TTC549 (cell line): ENCODE results near the gene DUOX1.
"Not testable (repeated sequence)": the region's sequence is repeated elsewhere in the genome, so short reads cannot be mapped to it uniquely, and the experiment has no call there.

Source experiments
- FAIRE-seq: peaks from 2 replicates; lab custom pipeline; 2012; peaks lifted over from hg19 to GRCh38; lab: Jason Lieb, UNC

Gene DUOX1

GRCh38 chr15:45121706-45122417 lies 7.9 kb upstream of the DUOX1 start:
- FAIRE-seq = no peak

GRCh38 chr15:45122719-45123118 lies 7.1 kb upstream of the DUOX1 start:
- FAIRE-seq = no peak

GRCh38 chr15:45123397-45123796 lies 6.4 kb upstream of the DUOX1 start:
- FAIRE-seq = no peak

- FAIRE-seq = no peak
These were observed 3.1 kb upstream of the DUOX1 start for GRCh38 chr15:45126535-45127158.

GRCh38 chr15:45128971-45129639 lies 689 bp upstream of the DUOX1 start:
- FAIRE-seq = no peak

- no peak for FAIRE-seq
These were observed 652 bp downstream of the DUOX1 start for GRCh38 chr15:45130291-45131000.

GRCh38 chr15:45131510-45131909 lies 1.7 kb downstream of the DUOX1 start:
- FAIRE-seq = no peak

- FAIRE-seq = no peak
These were observed 3.2 kb downstream of the DUOX1 start for GRCh38 chr15:45132844-45133560.

- FAIRE-seq = no peak
These were observed 3.7 kb downstream of the DUOX1 start for GRCh38 chr15:45133561-45133920.

- no peak for FAIRE-seq
These were observed 4.3 kb downstream of the DUOX1 start for GRCh38 chr15:45134046-45134445.

- FAIRE-seq = no peak
These were observed 5.1 kb downstream of the DUOX1 start for GRCh38 chr15:45134682-45135604.

GRCh38 chr15:45135705-45136377 lies 6.0 kb downstream of the DUOX1 start:
- FAIRE-seq = not testable (repeated sequence)

GRCh38 chr15:45136378-45136764 lies 6.6 kb downstream of the DUOX1 start:
- no peak for FAIRE-seq

GRCh38 chr15:45137703-45138102 lies 7.9 kb downstream of the DUOX1 start:
- FAIRE-seq = no peak

- FAIRE-seq = no peak
These were observed 9.3 kb downstream of the DUOX1 start for GRCh38 chr15:45138814-45139765.

- FAIRE-seq = no peak
These were observed 10.0 kb downstream of the DUOX1 start for GRCh38 chr15:45139770-45140169.

- no peak for FAIRE-seq
These were observed 10.9 kb downstream of the DUOX1 start for GRCh38 chr15:45140557-45141250.

- FAIRE-seq = no peak
These were observed 11.6 kb downstream of the DUOX1 start for GRCh38 chr15:45141386-45141785.

GRCh38 chr15:45143056-45143455 lies 13.3 kb downstream of the DUOX1 start:
- FAIRE-seq = no peak
